Natural killer cell treated with Interleukin-12 subunit alpha and Interleukin-12 subunit beta and Interleukin-15 and Interleukin-18, amount 100 ng/mL, for 72 hours (primary cell): ENCODE data around the gene CFLAR. TPM values are rescaled to one million over a fixed set of nuclear protein-coding genes. Genes with fewer than 3 reads are reported as not detected.
A peak's percentile ranks its signal among the peaks of the same experiment; 100 is the strongest.
"Not testable (repeated sequence)": the region's sequence is repeated elsewhere in the genome, so short reads cannot be mapped to it uniquely, and the experiment has no call there.

Experiments
- ATAC-seq, 2 donors: fragments of 150-1000 bp; cut with Tn5 transposase in 1 of 2; sonication (Bioruptor Pico), chemical (Tn5 transposase) in 1 of 2; 2 replicates each; pipeline ENCODE4 v1.10.0; 2021
- DNase-seq: peaks from one replicate; pipeline ENCODE4 v3.0.0; 2022; ENCODE audit warnings: low spot score
- H3K27ac Mint-ChIP-seq, 2 donors: 1 replicate in 1 of 2; 2 replicates in 1 of 2; pipeline ENCODE4 v1.8.0; 2022; ENCODE audit warnings: mixed read lengths in 2 of 2, mild to moderate bottlenecking in 1 of 2, moderate library complexity in 1 of 2
- H3K27me3 Mint-ChIP-seq, 2 donors: 1 replicate in 1 of 2; 2 replicates in 1 of 2; pipeline ENCODE4 v1.8.0; 2022; ENCODE audit warnings: mixed read lengths in 2 of 2
- H3K36me3 Mint-ChIP-seq: one replicate; pipeline ENCODE4 v1.8.0; 2022; ENCODE audit warnings: mixed read lengths
- H3K4me1 Mint-ChIP-seq, 2 donors: 1 replicate in 1 of 2; 2 replicates in 1 of 2; pipeline ENCODE4 v1.8.0; 2022; ENCODE audit warnings: low read depth in 2 of 2, mixed read lengths in 2 of 2, mild to moderate bottlenecking in 1 of 2
- H3K4me3 Mint-ChIP-seq: one replicate; pipeline ENCODE4 v1.8.0; 2022; ENCODE audit warnings: mixed read lengths
- H3K9me3 Mint-ChIP-seq: 2 replicates; pipeline ENCODE4 v1.8.0; 2022; ENCODE audit warnings: mixed read lengths
- total RNA-seq, 2 donors: library from RNA; stranded (reverse); gene quantifications; one replicate each; pipeline ENCODE4 v1.2.3, GENCODE V29; 2022

Gene CFLAR
- total RNA-seq, 2 donors from 2014 or later, result 366 to 438 TPM

DNA sequence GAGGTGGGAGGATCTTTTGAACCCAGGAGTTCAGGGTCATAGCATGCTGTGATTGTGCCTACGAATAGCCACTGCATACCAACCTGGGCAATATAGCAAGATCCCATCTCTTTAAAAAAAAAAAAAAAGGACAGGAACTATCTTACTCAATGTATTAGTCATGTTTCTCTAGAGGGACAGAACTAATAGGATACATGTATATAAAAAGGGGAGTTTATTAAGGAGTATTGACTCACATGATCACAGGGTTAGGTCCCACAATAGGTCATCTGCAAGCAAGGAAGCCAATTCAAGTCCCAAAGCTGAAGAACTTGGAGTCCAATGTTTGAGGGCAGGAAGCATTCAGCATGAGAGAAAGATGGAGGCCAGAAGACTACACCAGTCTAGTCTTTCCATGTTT lies 48.2 kb downstream of the CFLAR start:
- Mint-ChIP-seq H3K4me1 (peaks cover 15% of the 10 kb centered on the region in 2 donors), H3K4me3 (no peak overlapping the region), H3K27me3 (no peaks in the 10 kb centered on the region), H3K27ac (no peak overlapping the region), H3K36me3 (peaks cover 42% of the 10 kb centered on the region), H3K9me3 (no peaks in the 10 kb centered on the region)
- ATAC-seq (no peak), DNase-seq (no peak)

DNA sequence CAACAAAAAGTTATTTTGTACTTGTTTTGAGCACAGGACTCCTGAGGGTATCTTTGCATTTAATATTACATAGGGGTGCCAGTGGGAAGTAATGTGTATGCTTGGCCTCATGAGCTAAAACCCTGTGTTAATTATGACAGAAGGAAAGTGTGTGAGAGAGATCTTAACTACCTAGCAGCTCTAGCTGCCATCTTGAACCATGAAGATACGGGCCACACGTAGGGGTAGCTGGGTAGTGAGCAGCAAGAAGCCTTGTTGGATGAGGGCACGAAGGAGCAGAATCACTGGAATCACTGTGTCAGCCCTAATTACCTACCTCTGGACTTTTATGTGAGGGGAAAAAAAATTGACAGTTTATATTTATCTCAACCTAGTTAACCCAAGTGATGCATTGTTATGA lies 51.6 kb downstream of the CFLAR start:
- ATAC-seq (no peak), DNase-seq (no peak)
- Mint-ChIP-seq H3K4me1 (peaks cover 9 to 10% of the 10 kb centered on the region in 2 donors), H3K9me3 (peaks cover 10% of the 10 kb centered on the region), H3K27me3 (no peaks in the 10 kb centered on the region), H3K36me3 (peaks cover 34% of the 10 kb centered on the region), H3K4me3 (no peak overlapping the region), H3K27ac (peak overlapping the region; percentile 26 to 68)

DNA sequence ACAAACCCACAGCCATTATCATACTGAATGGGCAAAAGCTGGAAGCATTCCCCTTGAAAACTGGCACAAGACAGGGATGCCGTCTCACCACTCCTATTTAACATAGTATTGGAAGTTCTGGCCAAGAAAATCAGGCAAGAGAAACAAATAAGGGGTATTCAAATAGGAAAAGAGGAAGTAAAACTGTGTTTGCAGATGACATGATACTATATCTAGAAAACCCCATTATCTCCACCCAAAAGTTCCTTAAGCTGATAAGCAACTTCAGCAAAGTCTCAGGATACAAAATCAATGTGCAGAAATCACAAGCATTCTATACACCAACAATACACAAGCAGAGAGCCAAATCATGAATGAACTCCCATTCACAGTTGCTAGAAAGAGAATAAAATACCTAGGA lies 52.5 kb downstream of the CFLAR start:
- Mint-ChIP-seq H3K4me1 (peaks cover 8 to 11% of the 10 kb centered on the region in 2 donors), H3K36me3 (peaks cover 28% of the 10 kb centered on the region)
- ATAC-seq, H3K4me3 Mint-ChIP-seq, DNase-seq, H3K27ac Mint-ChIP-seq, H3K9me3 Mint-ChIP-seq, H3K27me3 Mint-ChIP-seq: not testable (repeated sequence)

GRCh38 chr2:201171259-201171814 lies 55.4 kb downstream of the CFLAR start:
- H3K4me3 Mint-ChIP-seq, result no peak overlapping the region

GRCh38 chr2:201172279-201172678 lies 56.3 kb downstream of the CFLAR start:
- Mint-ChIP-seq H3K27ac (peak overlapping the region in 1 of 2 donors; percentile 62), H3K4me1 (peaks cover 30 to 35% of the 10 kb centered on the region in 2 donors), H3K4me3 (no peak overlapping the region), H3K36me3 (peaks cover 10% of the 10 kb centered on the region), H3K9me3 (peaks cover 10% of the 10 kb centered on the region), H3K27me3 (no peaks in the 10 kb centered on the region)
- no peak for DNase-seq
- no peak for ATAC-seq

More at GRCh38 chr2:201171259-201171814, 55.4 kb downstream of the CFLAR start:
- Mint-ChIP-seq H3K27ac (no peak overlapping the region), H3K36me3 (peaks cover 15% of the 10 kb centered on the region), H3K27me3 (no peaks in the 10 kb centered on the region), H3K4me1 (peaks cover 27 to 30% of the 10 kb centered on the region in 2 donors), H3K9me3 (peaks cover 10% of the 10 kb centered on the region)
- DNase-seq, result no peak
- ATAC-seq, result no peak

DNA sequence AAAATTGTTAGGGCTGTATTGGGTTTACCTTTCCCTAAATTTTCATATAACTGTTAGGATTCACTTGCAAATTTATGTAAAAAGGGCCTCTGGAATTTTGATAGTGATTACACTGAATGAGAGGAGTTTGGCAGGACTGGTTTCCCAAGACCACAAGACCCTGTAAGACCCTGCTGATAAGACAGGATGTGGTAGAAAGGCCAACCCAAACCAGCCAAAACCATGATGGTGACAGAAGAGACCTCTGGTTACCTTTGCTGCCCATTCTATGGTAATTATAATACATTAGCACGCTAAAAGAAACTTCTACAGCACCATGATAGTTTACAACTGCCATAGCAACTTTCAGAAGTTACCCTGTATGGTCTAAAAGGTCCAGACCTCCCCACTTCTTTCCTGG lies 58.7 kb downstream of the CFLAR start:
- peak overlapping the region; percentile 26 for H3K4me3 Mint-ChIP-seq
- peak overlapping the region; percentile 42 to 84 for H3K27ac Mint-ChIP-seq
- H3K9me3 Mint-ChIP-seq, result peaks cover 5% of the 10 kb centered on the region
- ATAC-seq, result peak in 1 of 2 donors; percentile 11
- H3K4me1 Mint-ChIP-seq, result peaks cover 28 to 32% of the 10 kb centered on the region in 2 donors
- no peaks in the 10 kb centered on the region for H3K36me3 Mint-ChIP-seq
- no peaks in the 10 kb centered on the region for H3K27me3 Mint-ChIP-seq
- DNase-seq, result no peak

DNA sequence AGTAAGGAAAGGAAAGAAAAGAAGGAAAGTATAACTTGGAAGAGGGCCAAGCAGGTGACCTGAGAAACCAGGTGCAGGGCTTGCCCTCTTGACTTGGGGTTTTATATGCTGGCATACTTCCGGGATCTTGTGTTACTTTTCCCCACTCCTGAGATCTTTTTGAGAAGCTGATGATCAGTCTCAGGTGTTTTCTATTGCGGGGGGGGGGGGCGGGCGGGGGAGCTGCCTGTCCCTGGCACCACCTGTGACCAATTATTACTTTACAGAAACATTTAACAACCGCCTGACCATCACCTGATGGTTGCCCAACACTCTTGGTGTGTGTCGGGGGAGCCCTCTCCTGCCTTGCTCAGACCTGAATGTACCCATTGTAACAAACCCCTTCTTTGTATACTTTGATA lies 60.1 kb downstream of the CFLAR start:
- DNase-seq (no peak), ATAC-seq (no peak)
- Mint-ChIP-seq H3K27ac (peak overlapping the region; percentile 42 to 84), H3K36me3 (no peaks in the 10 kb centered on the region), H3K4me3 (no peak overlapping the region), H3K27me3 (no peaks in the 10 kb centered on the region), H3K9me3 (peaks cover 3% of the 10 kb centered on the region), H3K4me1 (peaks cover 28 to 33% of the 10 kb centered on the region in 2 donors)

DNA sequence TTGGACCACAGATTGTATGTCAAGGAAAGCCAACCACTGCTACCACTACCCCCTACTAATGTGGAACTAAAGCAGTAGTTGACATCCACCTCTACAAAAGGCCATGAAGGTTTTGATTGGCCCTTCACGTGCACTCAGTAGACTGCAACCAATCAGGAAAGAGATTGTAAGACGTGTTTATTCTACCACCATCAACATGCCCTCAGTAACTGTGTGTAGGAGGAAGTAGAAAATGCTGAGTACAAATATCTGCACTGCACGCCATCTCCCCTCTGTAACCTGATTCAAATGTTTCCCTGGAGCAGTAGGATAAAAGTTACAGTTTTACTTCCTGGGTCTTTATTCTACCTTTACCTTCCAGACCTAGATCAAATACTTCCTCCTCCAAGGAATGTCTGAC lies 64.0 kb downstream of the CFLAR start:
- H3K36me3 Mint-ChIP-seq, result no peaks in the 10 kb centered on the region
- no peaks in the 10 kb centered on the region for H3K9me3 Mint-ChIP-seq
- H3K4me3 Mint-ChIP-seq, result no peak overlapping the region
- peaks cover 40 to 48% of the 10 kb centered on the region in 2 donors for H3K4me1 Mint-ChIP-seq
- no peaks in the 10 kb centered on the region for H3K27me3 Mint-ChIP-seq
- DNase-seq (no peak), ATAC-seq (no peak)
- H3K27ac Mint-ChIP-seq, result peak overlapping the region in 1 of 2 donors; percentile 75

- DNase-seq (no peak), ATAC-seq (peak; percentile 65 to 77)
- Mint-ChIP-seq H3K4me1 (peaks cover 41 to 57% of the 10 kb centered on the region in 2 donors), H3K27me3 (no peaks in the 10 kb centered on the region), H3K36me3 (peaks cover 5% of the 10 kb centered on the region), H3K27ac (peak within 1 kb of the TSS; percentile 84 to 98), H3K9me3 (no peaks in the 10 kb centered on the region), H3K4me3 (peak within 1 kb of the TSS; percentile 94)
These were observed 66.8 kb downstream of the CFLAR start, which contains the start of gene CASP10 for GRCh38 chr2:201182650-201183364. TSS of gene CASP10 (plus strand) at chr2:201183141. CDS start at chr2:201185778, 2,637 bp downstream.

GRCh38 chr2:201183365-201183727 lies 67.4 kb downstream of the CFLAR start:
- Mint-ChIP-seq H3K4me3 (peak overlapping the region; percentile 94), H3K9me3 (no peaks in the 10 kb centered on the region), H3K4me1 (peaks cover 44 to 59% of the 10 kb centered on the region in 2 donors), H3K27ac (peak overlapping the region; percentile 84 to 98), H3K27me3 (no peaks in the 10 kb centered on the region), H3K36me3 (peaks cover 6% of the 10 kb centered on the region)
- DNase-seq (no peak), ATAC-seq (no peak)

GRCh38 chr2:201183835-201184234 lies 67.9 kb downstream of the CFLAR start:
- Mint-ChIP-seq H3K4me1 (peaks cover 47 to 59% of the 10 kb centered on the region in 2 donors), H3K4me3 (peak overlapping the region; percentile 94), H3K27ac (peak overlapping the region; percentile 84 to 98)
- DNase-seq, H3K36me3 Mint-ChIP-seq, H3K9me3 Mint-ChIP-seq, H3K27me3 Mint-ChIP-seq: not testable (repeated sequence)
- peak in 1 of 2 donors; percentile 32 for ATAC-seq

DNA sequence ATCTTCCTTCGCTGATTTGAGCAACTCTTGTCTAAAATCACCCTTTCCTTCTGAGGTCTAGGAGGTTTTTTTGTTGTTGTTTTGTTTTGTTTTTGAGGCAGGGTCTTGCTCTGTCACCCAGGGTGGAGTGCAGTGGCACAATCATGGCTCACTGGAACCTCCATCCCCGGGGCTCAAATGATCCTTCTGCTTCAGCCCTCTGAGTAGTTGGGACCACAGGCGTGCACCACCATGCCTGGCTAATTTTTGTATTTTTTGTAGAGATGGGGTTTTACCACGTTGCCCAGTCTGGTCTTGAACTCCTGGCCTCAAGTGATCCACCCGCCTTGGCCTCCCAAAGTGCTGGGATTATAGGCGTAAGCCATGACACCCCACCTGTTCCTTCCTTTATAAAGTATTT lies 68.3 kb downstream of the CFLAR start:
- H3K27ac Mint-ChIP-seq, result peak overlapping the region; percentile 84 to 98
- H3K4me3 Mint-ChIP-seq, result peak overlapping the region; percentile 94
- H3K27me3 Mint-ChIP-seq, H3K36me3 Mint-ChIP-seq, DNase-seq, H3K9me3 Mint-ChIP-seq, ATAC-seq: not testable (repeated sequence)
- H3K4me1 Mint-ChIP-seq, result peaks cover 47 to 59% of the 10 kb centered on the region in 2 donors

GRCh38 chr2:201185863-201186262 lies 69.9 kb downstream of the CFLAR start:
- Mint-ChIP-seq H3K27ac (peak overlapping the region; percentile 84 to 98), H3K4me1 (peaks cover 47 to 64% of the 10 kb centered on the region in 2 donors), H3K36me3 (peaks cover 6% of the 10 kb centered on the region), H3K27me3 (no peaks in the 10 kb centered on the region), H3K9me3 (no peaks in the 10 kb centered on the region), H3K4me3 (peak overlapping the region; percentile 94)
- DNase-seq, result no peak
- ATAC-seq, result peak; percentile 30 to 41

DNA sequence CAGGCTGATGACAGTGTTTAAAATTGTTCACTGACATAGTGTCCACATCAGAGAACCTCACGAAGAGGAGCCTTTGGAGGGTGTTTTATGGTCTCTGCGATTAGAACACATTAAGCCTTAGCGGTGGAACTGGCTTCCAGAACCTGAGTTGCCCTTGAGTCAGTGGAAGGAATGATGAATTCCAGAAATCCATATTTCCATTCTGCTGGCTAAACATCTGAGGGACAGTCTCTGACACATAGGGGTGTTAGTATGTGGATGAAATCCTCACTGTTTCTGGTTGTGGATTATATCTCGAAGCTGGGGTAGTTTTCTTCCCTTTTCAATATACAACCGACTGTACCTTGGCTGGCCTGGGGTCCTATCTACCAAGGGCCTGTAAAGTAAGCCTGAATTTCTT lies 71.0 kb downstream of the CFLAR start:
- Mint-ChIP-seq H3K4me3 (peak overlapping the region; percentile 33), H3K36me3 (peaks cover 6% of the 10 kb centered on the region), H3K27ac (peak overlapping the region; percentile 84 to 98), H3K27me3 (no peaks in the 10 kb centered on the region), H3K9me3 (no peaks in the 10 kb centered on the region), H3K4me1 (peaks cover 55 to 70% of the 10 kb centered on the region in 2 donors)
- ATAC-seq, result no peak
- no peak for DNase-seq
